ENCODE data around the gene LDLRAP1. TPM values are rescaled to one million over a fixed set of nuclear protein-coding genes. Genes with fewer than 3 reads are reported as not detected.
A peak's percentile ranks its signal among the peaks of the same experiment; 100 is the strongest.

LDLRAP1 gene
- total RNA-seq, 1 donor from 2014 or later = 8.6 TPM

DNA sequence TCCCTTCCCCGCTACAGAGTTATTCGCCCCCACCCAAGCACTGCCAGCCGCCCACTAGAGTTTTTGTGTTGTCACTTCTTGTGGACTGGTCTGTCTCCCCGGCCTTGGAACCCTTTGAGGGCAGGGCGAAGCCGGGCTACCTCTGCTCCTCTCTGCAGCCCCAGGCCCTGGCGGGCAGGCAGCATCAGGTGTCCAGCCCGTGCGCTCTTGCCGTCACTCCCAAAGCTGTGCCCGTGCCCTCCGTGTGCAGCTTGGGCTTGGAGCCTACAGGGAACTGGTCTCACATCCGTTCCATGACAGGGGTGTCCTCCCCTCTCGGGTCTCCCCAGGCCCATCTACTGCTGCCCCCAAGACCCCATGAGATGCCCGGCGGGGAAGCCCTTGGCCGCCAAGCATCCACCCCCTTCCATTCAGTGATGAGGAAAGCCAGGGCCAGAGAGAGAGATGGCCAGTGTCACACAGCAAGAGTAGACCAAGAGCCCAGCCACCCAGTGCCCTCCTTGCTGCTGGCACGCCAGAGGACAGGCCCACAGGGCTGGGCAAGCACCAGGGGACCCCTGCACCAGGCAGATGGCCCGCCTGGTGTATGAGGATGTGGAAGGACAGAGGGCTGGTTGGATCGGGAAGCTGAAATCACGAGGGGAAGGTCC, 15.3 kb upstream of the LDLRAP1 start:
- Histone ChIP-seq H3K4me1 (no peaks in the 10 kb centered on the region), H4K20me1 (ENCODE audit: low read depth) (no peaks in the 10 kb centered on the region), H2AFZ (replicated peaks) (no peak overlapping the region), H3K9ac (no peak overlapping the region), H3K9me3 (ENCODE audit: low read depth) (no peaks in the 10 kb centered on the region), H3K79me2 (ENCODE audit: low read depth) (no peaks in the 10 kb centered on the region), H3K4me2 (no peak overlapping the region), H3K4me3 (no peak overlapping the region), H3F3A (ENCODE audit: low read depth) (peaks cover 5% of the 10 kb centered on the region), H3K27me3 (no peaks in the 10 kb centered on the region), H3K27ac (no peak overlapping the region), H3K36me3 (no peaks in the 10 kb centered on the region)
- TF ChIP-seq EZH2phosphoT487 (IDR thresholded peaks at IDR 0.05) (no peak), EZH2 (IDR thresholded peaks at IDR 0.05) (no peak)
- TF ChIP-seq, protein P1, sequence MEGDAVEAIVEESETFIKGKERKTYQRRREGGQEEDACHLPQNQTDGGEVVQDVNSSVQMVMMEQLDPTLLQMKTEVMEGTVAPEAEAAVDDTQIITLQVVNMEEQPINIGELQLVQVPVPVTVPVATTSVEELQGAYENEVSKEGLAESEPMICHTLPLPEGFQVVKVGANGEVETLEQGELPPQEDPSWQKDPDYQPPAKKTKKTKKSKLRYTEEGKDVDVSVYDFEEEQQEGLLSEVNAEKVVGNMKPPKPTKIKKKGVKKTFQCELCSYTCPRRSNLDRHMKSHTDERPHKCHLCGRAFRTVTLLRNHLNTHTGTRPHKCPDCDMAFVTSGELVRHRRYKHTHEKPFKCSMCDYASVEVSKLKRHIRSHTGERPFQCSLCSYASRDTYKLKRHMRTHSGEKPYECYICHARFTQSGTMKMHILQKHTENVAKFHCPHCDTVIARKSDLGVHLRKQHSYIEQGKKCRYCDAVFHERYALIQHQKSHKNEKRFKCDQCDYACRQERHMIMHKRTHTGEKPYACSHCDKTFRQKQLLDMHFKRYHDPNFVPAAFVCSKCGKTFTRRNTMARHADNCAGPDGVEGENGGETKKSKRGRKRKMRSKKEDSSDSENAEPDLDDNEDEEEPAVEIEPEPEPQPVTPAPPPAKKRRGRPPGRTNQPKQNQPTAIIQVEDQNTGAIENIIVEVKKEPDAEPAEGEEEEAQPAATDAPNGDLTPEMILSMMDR (IDR thresholded peaks at IDR 0.05) = no peak
- Mint-ChIP-seq H3K4me1 (peaks cover 10% of the 10 kb centered on the region), H3K27ac (no peak overlapping the region), H3K9me3 (peaks cover 6% of the 10 kb centered on the region), H3K36me3 (no peaks in the 10 kb centered on the region), H3K4me3 (no peak overlapping the region), H3K27me3 (ENCODE audit: insufficient read depth, low read depth) (peaks cover 9% of the 10 kb centered on the region)
- DNase-seq (ENCODE audit: low spot score) = no peak

DNA sequence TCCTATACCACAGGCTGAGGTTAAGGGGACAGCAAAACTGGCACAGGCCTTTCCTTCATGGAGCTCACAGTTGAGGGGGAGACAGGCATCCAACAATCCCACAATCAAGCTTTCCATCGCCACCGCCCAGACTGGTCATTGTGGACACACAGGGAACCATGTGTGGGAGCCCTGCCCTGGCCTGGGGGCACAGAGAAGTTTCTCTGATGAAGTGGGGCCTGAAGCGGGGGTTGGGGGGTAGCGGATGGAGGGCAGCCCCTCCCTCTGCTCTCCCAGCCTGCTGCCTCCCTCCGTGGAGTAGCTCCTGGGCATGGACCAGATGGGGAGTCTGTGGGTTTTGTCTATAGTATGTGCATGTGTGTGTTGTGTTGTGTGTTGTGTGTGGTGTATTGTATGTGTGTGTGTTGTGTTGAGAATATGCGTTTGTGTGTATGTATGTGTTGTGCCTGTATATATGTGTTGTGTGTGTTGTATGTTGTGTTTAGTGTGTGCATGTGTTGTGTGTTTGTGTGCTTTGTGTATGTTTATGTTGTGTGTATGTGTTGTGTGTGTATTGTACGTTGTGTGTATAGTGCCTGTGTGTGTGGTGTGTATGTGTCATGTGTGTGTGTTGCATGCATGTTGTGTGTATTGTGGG, 14.4 kb upstream of the LDLRAP1 start:
- no peak overlapping the region for H3K27ac ChIP-seq
- no peak for TF ChIP-seq EZH2 (IDR thresholded peaks at IDR 0.05)
- TF ChIP-seq EZH2phosphoT487 (IDR thresholded peaks at IDR 0.05) = no peak
- TF ChIP-seq, protein P1 (IDR thresholded peaks at IDR 0.05) = no peak
- peaks cover 10% of the 10 kb centered on the region for H3K27me3 Mint-ChIP-seq (ENCODE audit: insufficient read depth, low read depth)
- no peaks in the 10 kb centered on the region for H3K36me3 ChIP-seq
- H3K9ac ChIP-seq = no peak overlapping the region
- H3K4me2 ChIP-seq = no peak overlapping the region
- H3K27me3 ChIP-seq = no peaks in the 10 kb centered on the region
- peak overlapping the region; percentile 19 for H3K27ac Mint-ChIP-seq
- H3K9me3 ChIP-seq (ENCODE audit: low read depth) = no peaks in the 10 kb centered on the region
- H3K4me3 ChIP-seq = no peak overlapping the region
- no peaks in the 10 kb centered on the region for H3K79me2 ChIP-seq (ENCODE audit: low read depth)
- no peaks in the 10 kb centered on the region for H3K36me3 Mint-ChIP-seq
- H3K4me3 Mint-ChIP-seq = peak overlapping the region; percentile 27
- no peak overlapping the region for H2AFZ ChIP-seq (replicated peaks)
- no peak for DNase-seq (ENCODE audit: low spot score)
- peaks cover 5% of the 10 kb centered on the region for H3F3A ChIP-seq (ENCODE audit: low read depth)
- peaks cover 6% of the 10 kb centered on the region for H3K9me3 Mint-ChIP-seq
- no peaks in the 10 kb centered on the region for H4K20me1 ChIP-seq (ENCODE audit: low read depth)
- peaks cover 10% of the 10 kb centered on the region for H3K4me1 Mint-ChIP-seq
- H3K4me1 ChIP-seq = no peaks in the 10 kb centered on the region

DNA sequence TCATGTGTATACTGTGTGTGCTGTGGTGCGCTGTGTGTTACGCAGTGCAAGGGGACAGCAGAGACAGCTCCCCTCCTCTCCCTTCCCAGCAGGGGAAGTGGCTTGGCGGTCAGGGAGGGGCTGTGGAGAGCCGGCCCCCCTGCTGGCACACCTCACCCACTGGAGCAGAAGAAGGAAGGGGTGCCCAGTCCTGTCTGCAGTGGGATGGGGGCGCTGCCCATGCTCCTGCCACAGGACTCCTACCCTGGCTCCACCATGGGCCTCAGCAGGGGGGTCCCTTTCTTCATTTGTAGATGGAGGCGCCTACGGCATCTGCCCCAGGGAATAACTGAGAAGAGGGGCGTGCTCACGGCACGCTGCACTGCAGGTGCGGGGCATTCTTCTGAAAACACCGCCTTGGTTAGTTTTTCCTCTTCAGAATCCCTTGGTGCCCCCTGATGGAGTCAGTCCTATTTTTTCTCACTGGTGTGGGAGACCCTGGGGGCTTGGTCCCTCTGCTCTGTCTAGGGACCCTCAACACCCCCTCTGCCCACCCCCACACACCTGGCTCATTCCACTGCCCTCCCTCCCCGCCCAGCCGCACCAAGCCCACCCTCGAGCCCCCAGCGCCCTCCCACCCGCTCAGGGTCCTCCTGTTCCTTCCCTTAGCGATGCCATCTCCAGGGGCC, 13.8 kb upstream of the LDLRAP1 start:
- no peak overlapping the region for H3K27ac Mint-ChIP-seq
- Histone ChIP-seq H4K20me1 (ENCODE audit: low read depth) (no peaks in the 10 kb centered on the region), H3K27me3 (no peaks in the 10 kb centered on the region), H3K4me2 (no peak overlapping the region), H3K27ac (no peak overlapping the region), H3K36me3 (no peaks in the 10 kb centered on the region), H3K9ac (no peak overlapping the region), H3F3A (ENCODE audit: low read depth) (peaks cover 5% of the 10 kb centered on the region), H3K9me3 (ENCODE audit: low read depth) (no peaks in the 10 kb centered on the region), H2AFZ (replicated peaks) (no peak overlapping the region), H3K4me3 (no peak overlapping the region), H3K4me1 (no peaks in the 10 kb centered on the region), H3K79me2 (ENCODE audit: low read depth) (no peaks in the 10 kb centered on the region)
- TF ChIP-seq, protein P1 (IDR thresholded peaks at IDR 0.05) = no peak
- TF ChIP-seq EZH2phosphoT487 (IDR thresholded peaks at IDR 0.05) (no peak), EZH2 (IDR thresholded peaks at IDR 0.05) (no peak)
- H3K4me3 Mint-ChIP-seq = no peak overlapping the region
- H3K36me3 Mint-ChIP-seq = no peaks in the 10 kb centered on the region
- H3K27me3 Mint-ChIP-seq (ENCODE audit: insufficient read depth, low read depth) = peaks cover 11% of the 10 kb centered on the region
- peaks cover 8% of the 10 kb centered on the region for H3K4me1 Mint-ChIP-seq
- no peak for DNase-seq (ENCODE audit: low spot score)
- H3K9me3 Mint-ChIP-seq = peaks cover 4% of the 10 kb centered on the region
